HS-5 (cell line): ENCODE results near the gene SPECC1L.
"Not testable (repeated sequence)": the region's sequence is repeated elsewhere in the genome, so short reads cannot be mapped to it uniquely, and the experiment has no call there.

Experiments used
- DNase-seq: peaks from one replicate; pipeline ENCODE4 v3.0.0-alpha.2; 2012; ENCODE audit warnings: low read depth

SPECC1L gene

GRCh38 chr22:24247564-24248344, 22.9 kb upstream of the SPECC1L start:
- DNase-seq = peak; percentile 45

DNA sequence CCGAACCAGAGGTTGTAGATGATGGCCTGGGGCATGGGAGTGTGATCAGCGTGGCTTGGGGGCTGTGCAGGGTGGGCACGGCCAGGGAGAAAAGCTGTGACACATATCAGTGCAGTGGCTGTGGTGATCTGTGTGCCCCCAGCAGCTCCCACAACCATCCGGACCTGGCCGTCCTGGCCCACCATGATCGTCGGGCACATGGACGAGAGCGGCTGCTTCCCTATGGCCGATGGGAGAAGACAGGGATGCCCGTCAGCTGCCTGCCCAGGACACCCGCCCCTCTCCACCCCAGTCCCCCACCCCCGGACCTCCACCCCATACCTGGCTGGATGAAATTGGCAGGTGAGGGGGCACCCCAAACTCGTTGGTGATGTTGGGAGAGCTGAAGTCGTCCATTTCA, 22.0 kb upstream of the SPECC1L start:
- DNase-seq = not testable (repeated sequence)

DNA sequence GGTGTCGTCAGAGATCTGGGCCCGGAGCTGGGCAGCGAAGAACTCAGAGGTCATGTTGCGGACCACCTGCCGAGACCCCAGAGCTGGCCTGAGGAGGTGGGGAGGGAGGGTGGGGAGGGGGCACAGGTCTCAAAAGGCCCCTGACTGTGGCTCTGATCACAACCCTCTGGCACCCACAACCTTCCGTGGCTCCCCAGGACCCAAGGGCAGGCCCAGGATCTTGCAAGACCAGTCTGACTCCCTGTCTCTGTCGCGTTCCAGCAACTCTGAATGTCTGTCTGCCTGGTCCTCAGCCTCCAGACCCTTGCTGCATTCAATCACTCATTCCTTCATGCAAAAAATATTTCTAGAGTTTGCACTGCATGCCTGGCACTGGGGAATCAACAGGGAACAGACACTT, 21.2 kb upstream of the SPECC1L start:
- DNase-seq = not testable (repeated sequence)

DNA sequence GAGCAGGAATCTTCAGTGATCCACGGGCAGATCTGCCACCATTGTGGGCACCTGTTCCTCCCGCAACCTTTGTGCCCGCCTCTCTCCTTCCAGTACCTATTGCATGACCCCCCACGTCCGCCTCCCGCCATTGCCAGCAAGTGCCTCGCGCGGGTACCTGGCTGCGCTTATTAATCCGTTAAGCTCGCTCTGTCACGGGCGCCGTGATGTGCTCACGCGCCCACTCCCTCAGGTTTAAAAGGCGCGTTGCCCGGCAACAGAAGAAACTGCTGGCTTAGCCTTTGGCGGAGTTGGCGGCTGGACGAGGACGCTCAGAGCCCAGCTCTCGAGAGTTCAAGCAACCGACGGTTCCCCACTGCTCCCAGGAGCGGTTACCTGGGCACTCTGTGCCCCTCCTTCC, 19.3 kb upstream of the SPECC1L start:
- DNase-seq = not testable (repeated sequence)

DNA sequence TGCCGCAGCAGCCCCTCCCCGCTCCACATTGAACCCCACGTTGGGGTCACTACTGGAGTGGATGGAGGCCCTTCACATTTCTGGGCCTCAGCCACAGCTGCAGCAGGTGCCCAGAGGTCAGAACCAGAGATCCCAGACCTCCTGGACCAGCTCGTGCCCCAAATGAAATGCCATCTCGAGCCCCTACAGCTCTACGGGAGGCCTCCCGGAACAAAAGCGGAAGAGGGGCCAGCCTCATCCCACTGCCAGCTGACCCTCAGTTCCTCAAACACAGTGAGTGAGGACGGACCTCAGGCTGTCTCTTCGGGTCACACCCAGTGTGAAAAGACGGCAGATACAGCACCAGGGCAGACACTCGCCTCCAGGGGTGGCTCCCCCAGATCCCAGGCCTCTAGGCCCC, 17.5 kb upstream of the SPECC1L start:
- not testable (repeated sequence) for DNase-seq

GRCh38 chr22:24256136-24256535, 14.5 kb upstream of the SPECC1L start:
- not testable (repeated sequence) for DNase-seq

DNA sequence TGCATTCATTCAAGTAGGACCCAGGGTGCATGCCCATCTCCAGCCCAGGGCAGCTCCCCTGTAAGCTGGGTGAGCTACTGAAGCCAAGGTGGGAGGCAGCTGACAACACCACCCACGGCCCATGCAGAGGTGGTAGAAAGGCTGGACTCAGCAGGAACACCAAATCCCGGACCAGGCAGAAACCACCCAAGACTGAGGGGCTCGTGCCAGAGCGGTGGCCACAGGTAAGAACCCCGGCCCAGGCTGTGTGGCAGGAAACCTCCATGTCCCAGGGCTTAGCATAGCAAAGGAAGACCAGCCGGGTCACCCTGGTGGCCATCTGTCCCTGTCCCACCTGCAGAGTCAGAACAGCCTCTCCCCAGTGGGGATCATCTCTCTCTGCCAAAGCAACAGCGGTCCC, 13.9 kb upstream of the SPECC1L start:
- DNase-seq = not testable (repeated sequence)

DNA sequence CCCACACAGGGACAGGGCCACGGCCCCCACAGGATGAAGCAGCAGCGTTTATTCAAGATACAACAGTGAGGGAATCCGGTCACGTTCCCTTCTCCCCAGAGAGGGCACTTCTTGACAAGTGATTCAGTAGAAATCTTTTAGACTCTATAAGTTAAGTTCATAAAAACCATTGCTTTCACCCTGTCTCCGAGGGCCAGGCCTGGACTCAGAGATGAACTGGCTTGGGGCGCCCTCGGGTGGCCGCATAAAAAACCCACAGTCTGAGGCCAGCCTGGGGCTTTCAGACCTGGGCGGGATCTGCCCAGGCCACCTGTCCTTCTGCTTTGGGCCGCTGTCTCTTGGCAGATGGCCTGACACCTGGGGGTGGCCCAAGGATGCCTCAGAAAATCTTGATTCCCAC, 11.2 kb upstream of the SPECC1L start:
- peak; percentile 46 for DNase-seq

GRCh38 chr22:24262185-24262749, 8.4 kb upstream of the SPECC1L start:
- DNase-seq = not testable (repeated sequence)

DNA sequence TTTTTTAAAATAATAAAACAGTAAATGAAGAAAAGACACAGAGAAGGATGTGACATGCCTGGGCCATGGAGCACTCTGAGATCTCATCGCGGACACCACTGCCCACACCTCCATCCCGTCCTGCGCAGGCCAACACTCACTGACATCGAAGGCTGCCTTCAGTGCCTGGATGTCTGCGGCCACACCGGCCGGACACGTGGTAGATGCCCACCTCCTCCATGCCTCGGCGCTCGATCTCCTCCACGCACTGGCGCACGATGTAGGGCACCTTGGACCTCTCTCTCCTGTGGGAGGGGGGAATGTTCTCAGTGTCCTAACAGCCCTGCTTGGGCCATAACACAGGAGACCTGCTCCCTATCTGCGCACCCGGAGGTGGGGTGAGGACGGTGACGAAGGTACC, 7.2 kb upstream of the SPECC1L start:
- not testable (repeated sequence) for DNase-seq

- DNase-seq = not testable (repeated sequence)
Observed at GRCh38 chr22:24264329-24264896, 6.2 kb upstream of the SPECC1L start.

- DNase-seq = no peak
Observed at GRCh38 chr22:24265734-24266133, 4.9 kb upstream of the SPECC1L start.

DNA sequence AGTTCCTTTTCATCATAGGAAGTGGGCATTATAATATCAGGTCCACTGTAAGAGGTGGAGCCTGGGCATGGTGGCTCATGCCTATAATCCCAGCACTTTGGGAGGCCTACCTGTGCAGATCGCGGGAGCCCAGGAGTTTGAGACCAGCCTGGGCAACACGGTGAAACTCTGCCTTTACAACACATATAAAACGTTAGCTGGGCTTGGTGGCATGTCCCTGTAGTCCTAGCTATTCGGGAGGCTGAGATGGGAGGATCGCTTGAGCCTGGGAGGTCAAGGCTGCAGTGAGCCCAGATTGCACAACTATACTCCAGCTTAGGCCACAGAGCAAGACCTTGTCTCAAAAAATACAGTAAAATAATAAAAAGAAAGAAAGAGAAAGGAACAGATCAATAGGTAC, 4.1 kb upstream of the SPECC1L start:
- DNase-seq = not testable (repeated sequence)

DNA sequence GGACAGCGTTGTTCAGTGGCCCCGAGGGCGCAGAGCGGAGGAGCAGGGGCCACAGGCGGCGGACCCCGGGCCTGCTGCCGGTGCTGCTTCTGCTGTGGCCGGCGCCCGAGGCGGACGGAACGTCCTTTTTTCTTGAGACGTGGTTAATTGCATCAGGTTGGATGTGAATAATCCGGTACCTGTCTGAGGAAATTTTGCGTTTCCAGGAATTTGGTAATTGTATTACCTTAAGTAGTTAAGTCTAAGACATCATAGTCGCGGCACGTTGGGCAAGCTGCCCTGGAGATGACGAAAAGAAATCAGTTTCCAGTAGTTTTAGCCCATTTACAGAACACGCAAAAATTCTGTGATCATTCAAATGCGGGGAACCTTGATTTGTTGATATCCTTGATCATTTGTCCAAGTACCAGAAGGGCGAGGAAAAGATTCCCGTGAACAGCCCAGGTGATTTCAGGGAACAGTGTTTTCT, 789 bp downstream of the SPECC1L start:
- DNase-seq = no peak

GRCh38 chr22:24273031-24273430, 2.4 kb downstream of the SPECC1L start:
- DNase-seq = not testable (repeated sequence)

- DNase-seq = not testable (repeated sequence)
Observed at GRCh38 chr22:24273906-24274305, 3.3 kb downstream of the SPECC1L start.

DNA sequence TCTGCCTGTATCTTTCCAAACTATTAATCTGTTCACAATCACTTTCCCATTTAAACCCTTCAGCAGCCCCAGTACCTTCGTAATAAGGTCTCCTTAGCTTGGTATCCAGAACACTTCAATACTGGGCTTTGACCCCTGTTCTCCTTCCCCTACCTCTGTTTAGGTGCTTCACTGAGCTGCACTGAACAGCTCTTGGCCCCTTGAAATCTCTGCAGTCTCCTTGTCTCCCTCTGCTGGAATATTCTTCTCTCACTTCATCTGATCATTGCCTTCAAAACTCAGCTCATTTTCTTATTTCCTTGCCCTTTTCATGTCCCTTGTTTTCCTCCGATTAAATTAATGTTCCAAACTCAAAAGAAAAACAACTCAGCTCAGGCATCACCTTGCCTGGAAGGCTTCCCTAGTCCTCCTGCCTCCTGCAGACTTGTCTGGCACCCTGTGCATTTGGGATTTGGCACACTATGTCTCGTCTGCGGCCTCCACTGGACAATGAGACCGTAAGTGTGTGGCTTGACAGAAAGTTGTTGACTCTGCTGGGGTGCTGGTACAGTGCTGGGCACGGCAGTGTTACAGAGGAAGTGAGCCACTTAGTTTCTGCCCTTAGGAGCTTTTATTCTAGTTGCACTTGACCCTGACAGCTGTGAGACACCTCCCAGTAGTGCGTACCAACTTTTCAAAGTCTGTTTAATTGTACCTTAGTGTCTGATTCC, 4.2 kb downstream of the SPECC1L start:
- not testable (repeated sequence) for DNase-seq

DNA sequence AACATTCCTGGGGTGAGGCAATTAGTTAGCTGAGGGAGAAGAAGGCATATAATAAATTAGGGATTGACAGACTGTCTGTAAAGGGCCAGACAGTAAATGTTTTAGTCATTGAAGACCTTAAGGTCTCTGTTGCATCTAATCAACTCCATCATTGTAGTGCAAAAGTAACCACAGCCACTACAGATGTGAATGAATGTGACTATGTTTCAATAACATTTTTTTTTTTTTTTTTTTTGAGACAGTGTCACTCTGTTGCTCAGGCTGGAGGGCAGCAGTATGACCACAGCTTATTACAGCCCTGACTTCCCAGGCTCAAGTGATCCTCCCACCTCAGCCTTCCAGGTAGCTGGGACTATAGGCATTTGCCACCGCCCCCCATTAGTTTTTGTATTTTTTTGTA, 9.7 kb downstream of the SPECC1L start:
- DNase-seq = not testable (repeated sequence)

GRCh38 chr22:24282401-24282800, 11.8 kb downstream of the SPECC1L start:
- DNase-seq = no peak

- DNase-seq = no peak
Observed at GRCh38 chr22:24284747-24285203, 14.1 kb downstream of the SPECC1L start.

DNA sequence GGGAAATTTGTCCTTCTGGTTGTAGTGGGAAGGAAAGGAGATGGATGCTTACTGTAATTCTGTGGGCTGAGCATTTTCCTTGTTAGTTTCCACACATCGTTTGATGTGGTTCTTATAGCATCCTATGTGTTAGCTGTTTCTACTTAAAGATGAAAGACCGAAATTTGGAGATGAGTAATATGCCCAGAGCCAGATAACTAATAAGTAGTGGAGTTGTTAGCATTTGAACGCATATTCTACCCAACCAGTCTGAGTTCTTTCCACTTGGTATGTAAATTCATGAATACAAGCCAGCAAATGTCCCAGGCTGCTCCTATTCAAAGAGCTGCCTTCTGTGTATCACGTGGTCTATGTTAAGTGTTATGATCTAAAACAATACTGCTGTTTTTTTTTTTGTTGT, 14.6 kb downstream of the SPECC1L start:
- DNase-seq = no peak

- not testable (repeated sequence) for DNase-seq
Observed at GRCh38 chr22:24287212-24287611, 16.6 kb downstream of the SPECC1L start.
